NCI-H187 treated with DMSO at 0.1 percent for 48 hours (cell line): Measurements from ENCODE around the gene ANKRD30A.
"Not testable (repeated sequence)": the region's sequence is repeated elsewhere in the genome, so short reads cannot be mapped to it uniquely, and the experiment has no call there.

Source experiments
- DNase-seq: peaks from one replicate; lab custom pipeline; 2025; lab: John Stamatoyannopoulos, UW

Gene ANKRD30A

GRCh38 chr10:37255837-37256236, 130.4 kb downstream of the ANKRD30A start:
- not testable (repeated sequence) for DNase-seq

- DNase-seq, result no peak
These were observed 137.9 kb downstream of the ANKRD30A start for GRCh38 chr10:37263304-37263703.

GRCh38 chr10:37268266-37268665, 142.9 kb downstream of the ANKRD30A start:
- no peak for DNase-seq

- DNase-seq, result no peak
These were observed 144.3 kb downstream of the ANKRD30A start for GRCh38 chr10:37269554-37270256.

GRCh38 chr10:37275216-37275777, 149.9 kb downstream of the ANKRD30A start:
- no peak for DNase-seq

GRCh38 chr10:37285063-37285462, 159.7 kb downstream of the ANKRD30A start:
- no peak for DNase-seq

- no peak for DNase-seq
These were observed 164.6 kb downstream of the ANKRD30A start for GRCh38 chr10:37289833-37290464.

- DNase-seq, result no peak
These were observed 175.9 kb downstream of the ANKRD30A start for GRCh38 chr10:37301271-37301670.

GRCh38 chr10:37304036-37304435, 178.6 kb downstream of the ANKRD30A start:
- no peak for DNase-seq

- DNase-seq, result no peak
These were observed 189.0 kb downstream of the ANKRD30A start for GRCh38 chr10:37314350-37314749.

- no peak for DNase-seq
These were observed 189.5 kb downstream of the ANKRD30A start for GRCh38 chr10:37314862-37315261.

- no peak for DNase-seq
These were observed 219.0 kb downstream of the ANKRD30A start for GRCh38 chr10:37344413-37344812.

- no peak for DNase-seq
These were observed 254.6 kb downstream of the ANKRD30A start for GRCh38 chr10:37379991-37380390.

- no peak for DNase-seq
These were observed 255.9 kb downstream of the ANKRD30A start for GRCh38 chr10:37381271-37381670.

- no peak for DNase-seq
These were observed 259.5 kb downstream of the ANKRD30A start for GRCh38 chr10:37384923-37385322.

- DNase-seq, result no peak
These were observed 265.5 kb downstream of the ANKRD30A start for GRCh38 chr10:37390926-37391325.

GRCh38 chr10:37400774-37401173, 275.4 kb downstream of the ANKRD30A start:
- not testable (repeated sequence) for DNase-seq

- no peak for DNase-seq
These were observed 275.8 kb downstream of the ANKRD30A start for GRCh38 chr10:37401225-37401624.

- no peak for DNase-seq
These were observed 278.4 kb downstream of the ANKRD30A start for GRCh38 chr10:37403776-37404175.
